Endothelial cell of umbilical vein (primary cell): ENCODE measurements around the gene GRM7.

Experiments
- CTCF ChIP-seq, 2 donors: IDR thresholded peaks; 1 replicate in 1 of 2; 2 replicates in 1 of 2; pipeline ENCODE4 v1.5.1; 2011; ENCODE audit warnings: low read length in 2 of 2, mild to moderate bottlenecking in 2 of 2, moderate library complexity in 2 of 2, control low read depth in 1 of 2, inconsistent platforms in 1 of 2, low read depth in 1 of 2; ENCODE audit not compliant: insufficient read depth in 1 of 2; ENCODE audit errors: extremely low read depth in 1 of 2
- EZH2 ChIP-seq: IDR thresholded peaks from 2 replicates; pipeline ENCODE4 v1.6.1; 2012; ENCODE audit warnings: borderline replicate concordance, low read depth, mild to moderate bottlenecking, moderate library complexity, low read length, inconsistent platforms; ENCODE audit not compliant: severe bottlenecking
- GATA2 ChIP-seq: IDR thresholded peaks from 2 replicates; pipeline ENCODE4 v1.7.0; 2011; ENCODE audit warnings: low read depth, mild to moderate bottlenecking, moderate library complexity, mixed read lengths, low read length; ENCODE audit not compliant: insufficient read length, insufficient read depth
- JUN ChIP-seq: IDR thresholded peaks from 2 replicates; pipeline ENCODE4 v1.6.1; 2011; ENCODE audit warnings: borderline replicate concordance, low read depth; ENCODE audit not compliant: insufficient read length, insufficient read depth
- MAX ChIP-seq: IDR thresholded peaks from 2 replicates; pipeline ENCODE4 v1.6.1; 2011; ENCODE audit not compliant: insufficient read depth, insufficient read length
- POLR2A ChIP-seq: IDR thresholded peaks from 2 replicates; pipeline ENCODE4 v1.6.1; 2012; ENCODE audit warnings: low read depth, mild to moderate bottlenecking, control low read depth, low read length
- POLR2AphosphoS5 ChIP-seq: IDR thresholded peaks from 2 replicates; pipeline ENCODE4 v1.6.1; 2012; ENCODE audit warnings: low read depth, mild to moderate bottlenecking, control low read depth, low read length, moderate library complexity; ENCODE audit not compliant: insufficient read depth

GRCh38 chr3:7461202-7461825, 600.4 kb downstream of the GRM7 start:
- TF ChIP-seq POLR2AphosphoS5 = no peak
- no peak for TF ChIP-seq POLR2A
- no peak for TF ChIP-seq EZH2
- no peak for TF ChIP-seq CTCF (IDR thresholded peaks at IDR 0.05; ENCODE audit: extremely low read depth in 1 of 2, insufficient read depth in 1 of 2, low read depth in 1 of 2, low read length in 2 of 2)
- TF ChIP-seq MAX = no peak
- no peak for TF ChIP-seq GATA2
- TF ChIP-seq JUN = no peak
